GM18526 (cell line): Measurements from ENCODE around the gene FMO5.

Experiments used
- POLR2A ChIP-seq: IDR thresholded peaks from 3 replicates; pipeline ENCODE4 v1.6.1; 2011; ENCODE audit not compliant: insufficient read length; ENCODE audit errors: extremely low read depth

Gene FMO5

DNA sequence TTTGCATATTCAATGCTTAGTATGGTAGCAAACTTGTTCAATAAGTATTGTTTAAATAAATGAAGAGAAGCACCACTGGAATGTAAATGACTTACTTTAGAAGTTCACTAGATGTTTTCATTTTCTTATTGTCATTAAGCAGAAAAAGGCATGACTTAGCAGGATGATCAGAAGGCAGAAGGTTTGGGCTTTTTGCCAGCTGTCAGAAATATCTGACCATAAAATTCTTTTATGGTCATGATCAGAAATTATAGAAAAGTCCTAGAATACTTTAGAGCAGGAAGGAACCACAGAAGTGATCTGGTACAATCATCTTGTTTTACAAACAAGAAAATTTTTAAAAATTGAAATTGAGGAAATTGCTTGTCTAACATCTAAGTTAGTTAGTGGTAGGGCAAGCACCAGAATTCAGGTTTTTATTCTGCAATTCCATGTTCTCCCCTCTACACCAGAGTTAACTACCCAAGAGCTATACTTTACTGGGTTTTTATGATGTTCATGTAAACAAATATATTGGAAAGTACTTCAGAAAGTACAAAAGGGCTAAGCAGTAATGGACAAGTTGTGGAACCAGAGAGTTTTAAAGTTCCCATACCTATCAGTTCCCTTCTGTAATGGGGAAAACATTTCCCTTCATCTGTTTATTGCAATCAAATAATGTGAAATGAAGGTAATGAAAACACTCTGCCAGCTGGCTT lies 10.1 kb downstream of the FMO5 start:
- TF ChIP-seq POLR2A = no peak

DNA sequence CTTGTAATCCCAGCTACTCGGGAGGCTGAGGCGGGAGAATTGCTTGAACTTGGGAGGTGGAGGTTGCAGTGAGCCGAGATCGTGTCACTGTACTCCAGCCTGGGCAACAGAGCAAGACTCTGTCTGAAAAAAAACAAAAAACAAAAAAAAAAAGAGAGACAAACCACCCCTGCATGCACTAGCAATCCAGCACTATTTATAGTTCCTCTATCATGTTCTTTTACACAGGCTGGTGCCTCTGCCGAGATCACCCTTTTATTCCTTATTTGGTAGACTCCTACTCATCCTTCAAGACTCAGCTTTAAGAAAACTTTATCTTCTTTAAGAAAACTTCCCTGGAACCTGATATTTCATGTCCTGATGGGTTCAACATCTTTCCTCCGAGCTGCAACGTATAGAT lies 10.8 kb downstream of the FMO5 start:
- TF ChIP-seq POLR2A = no peak

DNA sequence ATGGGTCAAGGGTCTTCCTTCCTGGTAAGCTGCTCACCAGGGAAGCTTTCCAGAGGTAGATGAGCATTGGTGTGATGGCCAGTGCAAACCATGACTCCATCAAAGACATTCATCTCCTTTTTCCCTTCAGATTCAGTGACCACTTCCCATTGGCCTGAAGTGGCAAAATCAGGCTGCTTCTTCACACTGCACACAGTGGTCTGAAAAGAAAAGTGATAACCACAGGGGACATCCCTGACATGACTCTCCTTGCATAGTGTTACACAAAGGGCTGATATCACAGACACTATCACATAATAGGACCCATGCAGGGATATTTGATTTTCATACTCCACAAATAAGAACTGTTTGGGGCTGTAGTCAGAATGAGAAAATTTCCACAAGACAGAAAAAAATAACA lies 11.9 kb downstream of the FMO5 start:
- TF ChIP-seq POLR2A = no peak

- no peak for TF ChIP-seq POLR2A
These were observed 13.6 kb downstream of the FMO5 start for GRCh38 chr1:147211577-147211976.

DNA sequence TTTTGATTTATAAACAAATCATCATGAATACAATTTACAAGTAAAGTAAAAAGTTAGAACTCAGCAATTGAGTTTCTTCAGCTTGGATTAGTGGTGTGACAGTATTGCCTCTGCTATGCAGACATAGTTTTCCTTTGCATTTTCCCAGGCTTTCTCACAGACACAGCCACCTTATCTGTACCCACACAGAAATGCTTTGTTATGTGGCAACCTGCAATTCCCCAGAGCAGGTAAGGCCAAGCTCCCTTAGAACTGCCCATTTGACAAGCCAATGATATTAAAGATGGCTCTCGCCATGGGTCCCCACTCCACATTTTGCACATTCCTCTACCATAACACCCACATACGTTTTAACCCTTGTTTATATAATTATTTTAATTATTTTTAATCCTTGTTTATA lies 14.2 kb downstream of the FMO5 start:
- no peak for TF ChIP-seq POLR2A

GRCh38 chr1:147209825-147210821 lies 15.0 kb downstream of the FMO5 start:
- no peak for TF ChIP-seq POLR2A

DNA sequence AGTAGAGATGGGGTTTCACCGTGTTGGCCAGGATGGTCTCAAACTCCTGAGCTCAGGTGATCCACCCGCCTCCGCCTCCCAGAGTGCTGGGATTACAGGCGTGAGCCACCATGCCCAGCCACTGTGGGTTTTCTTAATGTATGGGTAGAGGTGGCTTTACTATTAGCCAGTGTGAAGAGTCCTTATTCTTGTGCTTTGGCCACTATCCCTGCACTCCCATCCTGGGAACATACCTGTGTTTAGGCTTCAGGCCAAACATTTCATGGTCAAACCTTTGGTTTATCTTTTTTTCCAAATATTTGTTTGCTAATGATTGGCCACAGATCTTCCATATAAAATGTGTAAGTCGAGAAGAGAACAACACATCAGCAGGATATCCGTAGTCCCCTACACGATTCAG lies 16.5 kb downstream of the FMO5 start:
- TF ChIP-seq POLR2A = no peak

GRCh38 chr1:147207192-147207591 lies 17.9 kb downstream of the FMO5 start:
- no peak for TF ChIP-seq POLR2A

DNA sequence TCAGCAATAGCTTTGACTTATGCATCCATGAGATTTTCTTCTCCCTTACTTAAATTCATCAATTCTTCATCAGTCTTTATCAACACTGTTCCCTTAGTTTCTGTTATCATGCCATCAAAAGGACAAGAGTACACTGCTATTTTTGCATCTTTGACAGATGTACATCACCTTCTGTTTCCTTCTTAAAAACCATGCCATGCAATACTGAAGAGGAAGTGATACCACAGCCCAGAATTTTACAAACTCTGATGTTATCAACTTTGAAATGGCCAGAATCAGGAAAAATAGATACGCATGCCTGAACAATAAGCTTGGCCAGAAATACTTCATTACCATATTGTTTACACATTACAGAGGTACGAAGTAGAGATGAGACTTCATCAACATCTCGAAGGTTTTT lies 21.1 kb downstream of the FMO5 start:
- no peak for TF ChIP-seq POLR2A

DNA sequence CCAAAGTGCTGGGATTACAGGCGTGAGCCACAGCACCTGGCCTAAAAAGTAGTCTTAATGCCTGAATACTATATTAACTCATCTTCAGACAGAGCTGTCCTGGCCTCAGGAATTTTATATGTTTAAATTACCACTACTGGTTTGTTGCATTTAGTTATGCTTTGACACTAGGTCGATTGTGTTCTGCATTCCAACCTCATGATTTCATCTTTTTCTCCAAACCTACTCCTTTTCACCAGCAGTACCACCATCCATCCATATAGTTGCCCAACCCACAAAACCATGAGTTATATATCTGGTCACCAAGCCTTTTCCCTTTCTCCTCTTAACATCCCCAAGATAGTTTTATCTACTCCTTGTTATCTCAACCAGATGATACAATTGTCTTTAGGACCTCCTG lies 22.6 kb downstream of the FMO5 start:
- no peak for TF ChIP-seq POLR2A

- TF ChIP-seq POLR2A = no peak
These were observed 23.4 kb downstream of the FMO5 start for GRCh38 chr1:147201786-147202185.

GRCh38 chr1:147201276-147201675 lies 23.9 kb downstream of the FMO5 start:
- no peak for TF ChIP-seq POLR2A

DNA sequence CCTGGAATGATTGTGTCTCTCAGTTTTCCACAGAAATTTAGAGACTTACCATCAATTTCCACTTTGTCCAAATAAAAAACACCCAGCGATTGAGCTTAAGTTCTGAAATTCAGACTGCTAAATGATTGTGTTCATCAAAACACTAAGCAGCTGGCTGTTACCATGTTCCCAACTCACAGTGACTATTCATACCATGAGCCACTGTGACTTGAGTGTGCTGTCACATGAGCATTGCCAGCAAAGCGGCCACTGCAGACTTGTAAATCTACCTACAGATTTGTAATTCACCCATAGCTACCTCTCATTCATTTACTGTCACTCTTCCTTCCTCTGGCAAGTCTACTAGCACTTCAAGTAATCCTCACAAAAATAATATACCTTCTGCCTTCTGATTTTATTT lies 35.6 kb downstream of the FMO5 start:
- TF ChIP-seq POLR2A = no peak

DNA sequence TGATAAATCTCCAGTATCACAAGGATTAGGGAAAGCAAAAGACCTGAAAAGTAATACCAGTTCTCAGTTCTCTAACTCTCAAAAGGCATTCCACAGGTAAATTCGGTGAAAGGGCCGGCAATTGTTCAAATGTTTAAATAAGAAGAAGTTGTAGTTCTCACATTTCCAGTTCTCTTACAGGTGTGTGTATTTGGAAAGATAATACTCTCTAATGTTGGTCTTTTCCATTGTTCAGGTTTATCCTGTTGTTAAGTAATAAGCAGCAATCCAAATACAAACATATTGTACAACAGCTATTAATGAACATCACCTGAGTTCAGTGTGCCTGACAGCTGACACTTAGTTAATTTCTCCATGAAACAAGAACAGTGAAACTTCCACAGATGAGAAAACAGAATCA lies 39.7 kb downstream of the FMO5 start:
- TF ChIP-seq POLR2A = no peak

DNA sequence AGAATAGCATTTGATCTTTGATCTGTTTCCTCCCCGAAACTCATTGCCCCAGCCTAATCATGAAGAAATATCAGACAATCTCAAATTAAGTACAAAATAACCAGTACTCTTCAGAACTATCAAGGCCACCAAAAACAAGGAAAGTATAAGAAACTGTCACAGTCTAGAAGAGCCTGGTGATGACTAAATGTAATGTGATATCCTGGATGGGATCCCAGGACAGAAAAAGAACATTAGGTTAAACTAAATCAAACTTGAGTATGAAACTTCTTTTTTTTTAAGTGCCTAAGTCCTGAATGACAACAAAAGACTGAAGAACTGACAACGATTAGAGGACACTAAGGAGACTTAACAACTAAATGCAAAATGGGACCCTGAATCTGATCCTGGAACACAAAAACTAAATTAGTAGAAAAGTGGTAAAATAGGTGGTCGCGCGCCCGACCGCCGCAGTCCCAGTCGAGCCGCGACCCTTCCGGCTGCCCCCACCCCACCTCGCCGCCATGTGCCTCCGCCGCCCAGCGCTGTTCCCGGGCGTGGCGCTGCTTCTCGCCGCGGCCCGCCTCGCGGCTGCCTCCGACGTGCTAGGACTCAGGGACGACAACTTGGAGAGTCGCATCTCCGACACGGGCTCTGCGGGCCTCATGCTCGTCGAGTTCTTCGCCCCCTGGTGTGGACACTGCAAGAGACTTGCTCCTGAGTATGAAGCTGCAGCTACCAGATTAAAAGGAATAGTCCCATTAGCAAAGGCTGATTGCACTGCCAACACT lies 47.3 kb downstream of the FMO5 start:
- TF ChIP-seq POLR2A = no peak
